HEK293 (cell line): ENCODE results near the gene SFMBT2.
A peak's percentile ranks its signal among the peaks of the same experiment; 100 is the strongest.

ENCODE experiments used
- CTCF ChIA-PET: fragments of 350-600 bp; formaldehyde crosslinking; extraction: SDS; loops from one replicate; lab custom pipeline; 2021; ENCODE audit warnings: antibody characterized with exemption; lab: Yijun Ruan, JAX
- POLR2A ChIA-PET: fragments of 300-600 bp; formaldehyde crosslinking; extraction: SDS; loops from one replicate; lab custom pipeline; 2020; ENCODE audit warnings: antibody characterized with exemption, inconsistent platforms; lab: Yijun Ruan, JAX
- H3K27ac ChIP-seq: fragments of 200-500 bp; sonication (Bioruptor generic); 2 replicates; pipeline ENCODE4 v1.5.1; 2014; ENCODE audit warnings: low read depth, low read length, control low read depth, inconsistent platforms; ENCODE audit errors: extremely low read depth
- H3K36me3 ChIP-seq, 2 experiments: fragments of 200-500 bp in 1 of 2; sonication (Bioruptor generic) in 1 of 2; 1 replicate in 1 of 2; 2 replicates in 1 of 2; pipeline ENCODE4 v1.5.1; 2014 to 2017; ENCODE audit warnings: inconsistent platforms in 2 of 2, low read length in 2 of 2; ENCODE audit not compliant: control insufficient read depth in 2 of 2, insufficient read depth in 1 of 2
- H3K4me1 ChIP-seq: fragments of 200-500 bp; sonication (Bioruptor generic); 2 replicates; pipeline ENCODE4 v1.5.1; 2014; ENCODE audit warnings: mild to moderate bottlenecking, low read length, inconsistent platforms; ENCODE audit not compliant: control insufficient read depth, insufficient read depth
- H3K4me3 ChIP-seq: 2 replicates; pipeline ENCODE4 v1.5.1; 2011; ENCODE audit warnings: low read depth, mild to moderate bottlenecking, control low read depth, low read length, moderate library complexity
- H3K9me3 ChIP-seq: fragments of 200-500 bp; sonication (Bioruptor generic); 2 replicates; pipeline ENCODE4 v1.5.1; 2014; ENCODE audit warnings: low read depth, low read length, inconsistent platforms; ENCODE audit not compliant: control insufficient read depth, insufficient read depth
- BCL11A ChIP-seq: fragments of 450-650 bp; formaldehyde crosslinking; IDR thresholded peaks from 2 replicates; pipeline ENCODE4 v1.5.1; 2016; ENCODE audit warnings: low read depth, missing biosample characterization, missing genetic modification characterization
- FEZF1 ChIP-seq: fragments of 450-650 bp; formaldehyde crosslinking; IDR thresholded peaks from 2 replicates; pipeline ENCODE4 v1.5.1; 2016; ENCODE audit warnings: missing biosample characterization, missing genetic modification characterization
- HOXD13 ChIP-seq: sonication (generic); formaldehyde crosslinking; IDR thresholded peaks from 2 replicates; pipeline ENCODE4 v1.8.0; 2022; ENCODE audit warnings: missing genetic modification reagents, borderline replicate concordance
- KLF9 ChIP-seq: fragments of 450-650 bp; formaldehyde crosslinking; IDR thresholded peaks from 2 replicates; pipeline ENCODE4 v1.5.1; 2016; ENCODE audit warnings: missing biosample characterization, missing genetic modification characterization, low read depth
- MZF1 ChIP-seq: fragments of 450-650 bp; formaldehyde crosslinking; IDR thresholded peaks from 2 replicates; pipeline ENCODE4 v1.5.1; 2017; ENCODE audit warnings: missing biosample characterization, missing genetic modification characterization, borderline replicate concordance
- SP3 ChIP-seq: fragments of 450-650 bp; formaldehyde crosslinking; IDR thresholded peaks from 2 replicates; pipeline ENCODE4 v1.5.1; 2016; ENCODE audit warnings: missing biosample characterization, missing genetic modification characterization
- YY2 ChIP-seq: fragments of 450-650 bp; formaldehyde crosslinking; IDR thresholded peaks from 2 replicates; pipeline ENCODE4 v1.5.1; 2016; ENCODE audit warnings: missing biosample characterization, missing genetic modification characterization
- ZBTB8A ChIP-seq: fragments of 450-650 bp; formaldehyde crosslinking; IDR thresholded peaks from 2 replicates; pipeline ENCODE4 v1.5.1; 2016; ENCODE audit warnings: missing biosample characterization, missing genetic modification characterization
- ZFP69B ChIP-seq: fragments of 450-650 bp; formaldehyde crosslinking; IDR thresholded peaks from 2 replicates; pipeline ENCODE4 v1.5.1; 2016; ENCODE audit warnings: missing biosample characterization, missing genetic modification characterization
- ZNF114 ChIP-seq: fragments of 450-650 bp; formaldehyde crosslinking; IDR thresholded peaks from 2 replicates; pipeline ENCODE4 v1.5.0; 2017; ENCODE audit warnings: missing biosample characterization, missing genetic modification characterization
- ZNF140 ChIP-seq: fragments of 450-650 bp; formaldehyde crosslinking; IDR thresholded peaks from 2 replicates; pipeline ENCODE4 v1.5.1; 2016; ENCODE audit warnings: missing biosample characterization, missing genetic modification characterization
- ZNF2 ChIP-seq: fragments of 450-650 bp; formaldehyde crosslinking; IDR thresholded peaks from 2 replicates; pipeline ENCODE4 v1.5.1; 2016; ENCODE audit warnings: missing biosample characterization, missing genetic modification characterization
- ZNF223 ChIP-seq: fragments of 450-650 bp; formaldehyde crosslinking; IDR thresholded peaks from 2 replicates; pipeline ENCODE4 v1.5.1; 2016; ENCODE audit warnings: missing biosample characterization, missing genetic modification characterization
- ZNF248 ChIP-seq: fragments of 450-650 bp; formaldehyde crosslinking; IDR thresholded peaks from 2 replicates; pipeline ENCODE4 v1.5.1; 2017; ENCODE audit warnings: missing biosample characterization, missing genetic modification characterization
- ZNF391 ChIP-seq: fragments of 450-650 bp; formaldehyde crosslinking; IDR thresholded peaks from 2 replicates; pipeline ENCODE4 v1.5.1; 2016; ENCODE audit warnings: low read depth, missing biosample characterization, missing genetic modification characterization, borderline replicate concordance
- ZNF48 ChIP-seq: fragments of 450-650 bp; formaldehyde crosslinking; IDR thresholded peaks from 2 replicates; pipeline ENCODE4 v1.5.1; 2016; ENCODE audit warnings: missing biosample characterization, missing genetic modification characterization
- ZNF549 ChIP-seq: fragments of 450-650 bp; IDR thresholded peaks from 2 replicates; pipeline ENCODE4 v1.5.1; 2018; ENCODE audit warnings: missing biosample characterization, missing genetic modification characterization, mild to moderate bottlenecking, inconsistent platforms, moderate library complexity
- ZNF792 ChIP-seq: fragments of 450-650 bp; formaldehyde crosslinking; IDR thresholded peaks from 2 replicates; pipeline ENCODE4 v1.5.1; 2016; ENCODE audit warnings: missing biosample characterization, missing genetic modification characterization
- ZNF830 ChIP-seq: fragments of 450-650 bp; IDR thresholded peaks from 2 replicates; pipeline ENCODE4 v1.5.0; 2018; ENCODE audit warnings: missing biosample characterization, missing genetic modification characterization, low read depth, mild to moderate bottlenecking, moderate library complexity
- TF ChIP-seq, protein P1 (sequence below): fragments of 450-650 bp; formaldehyde crosslinking; IDR thresholded peaks from 2 replicates; pipeline ENCODE4 v1.5.1; 2016; ENCODE audit warnings: missing biosample characterization, missing genetic modification characterization, borderline replicate concordance
- TF ChIP-seq, protein P2 (sequence below): fragments of 450-650 bp; IDR thresholded peaks from 2 replicates; pipeline ENCODE4 v1.5.1; 2018; ENCODE audit warnings: missing biosample characterization, missing genetic modification characterization
- TF ChIP-seq, protein P3 (sequence below): fragments of 450-650 bp; formaldehyde crosslinking; IDR thresholded peaks from 2 replicates; pipeline ENCODE4 v1.5.1; 2017; ENCODE audit warnings: missing biosample characterization, missing genetic modification characterization
- TF ChIP-seq, protein P4 (sequence below): fragments of 450-650 bp; formaldehyde crosslinking; IDR thresholded peaks from 2 replicates; pipeline ENCODE4; 2016; ENCODE audit warnings: missing biosample characterization, missing genetic modification characterization
- TF ChIP-seq, protein P5 (sequence below): fragments of 450-650 bp; formaldehyde crosslinking; IDR thresholded peaks from 2 replicates; pipeline ENCODE4 v1.5.1; 2017; ENCODE audit warnings: missing biosample characterization, missing genetic modification characterization

Gene SFMBT2

DNA sequence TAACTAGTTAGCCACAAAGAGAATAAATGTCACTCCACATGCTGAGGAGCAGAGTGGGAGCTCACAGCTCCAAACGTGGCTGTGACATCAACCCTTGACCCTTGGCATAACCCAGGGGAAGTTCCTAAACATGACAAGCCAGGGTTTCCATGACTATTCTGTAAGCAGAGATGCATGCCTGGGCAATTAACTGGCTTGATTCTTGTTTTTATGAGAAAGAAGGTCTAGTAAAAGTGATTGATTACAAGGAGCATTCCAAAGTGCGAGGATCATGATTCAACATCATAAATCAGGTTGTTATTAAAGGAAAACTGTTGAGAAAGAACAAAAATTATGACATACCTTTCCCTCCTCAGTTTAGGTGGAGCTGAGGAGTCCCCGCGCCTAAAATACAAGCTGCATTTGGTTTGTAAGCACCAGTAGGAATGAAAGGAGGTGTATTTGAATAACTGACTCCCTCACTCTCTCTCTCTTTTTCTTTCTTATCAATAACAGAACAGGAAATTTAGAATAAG lies 108.4 kb downstream of the SFMBT2 start:
- Histone ChIP-seq H3K4me3 (no peak overlapping the region), H3K4me1 (peaks cover 15% of the 10 kb centered on the region; the same call in 1 of the 2 replicates), H3K27ac (no peak overlapping the region), H3K9me3 (no peaks in the 10 kb centered on the region), H3K36me3 (no peaks in the 10 kb centered on the region)
- ChIA-PET POLR2A (no interaction called here), CTCF (interaction anchor here (0.7 to 1.2 kb wide), 4 partner anchors 104 to 1274 kb away, joined by 3 to 4 read pairs (median 4); no protein-coding TSS in a partner anchor)
- TF ChIP-seq FEZF1 (tag by site-specific recombination) (peak; percentile 99), ZNF792 (tag by site-specific recombination) (no peak), ZFP69B (tag by site-specific recombination) (peak; percentile 82), ZNF549 (0 out of 2 replicates have a peak, but pooled peaks have one; percentile 16), ZNF391 (tag by site-specific recombination) (peak; percentile 97; the same call in 1 of the 2 replicates), ZNF140 (tag by site-specific recombination) (no peak), ZNF248 (tag by site-specific recombination) (no peak), HOXD13 (peak; percentile 92), MZF1 (tag by site-specific recombination) (peak; percentile 83; the same call in 1 of the 2 replicates), ZNF223 (no peak), YY2 (tag by site-specific recombination) (no peak), ZNF830 (tag by site-specific recombination) (no peak), ZBTB8A (tag by site-specific recombination) (0 out of 2 replicates have a peak, but pooled peaks have one; percentile 58), SP3 (no peak), BCL11A (tag by site-specific recombination) (peak; percentile 92), ZNF48 (tag by site-specific recombination) (no peak), ZNF2 (tag by site-specific recombination) (peak; percentile 68; the same call in 1 of the 2 replicates), ZNF114 (no peak), KLF9 (tag by site-specific recombination) (0 out of 2 replicates have a peak, but pooled peaks have one; percentile 20)
- TF ChIP-seq, protein P1, sequence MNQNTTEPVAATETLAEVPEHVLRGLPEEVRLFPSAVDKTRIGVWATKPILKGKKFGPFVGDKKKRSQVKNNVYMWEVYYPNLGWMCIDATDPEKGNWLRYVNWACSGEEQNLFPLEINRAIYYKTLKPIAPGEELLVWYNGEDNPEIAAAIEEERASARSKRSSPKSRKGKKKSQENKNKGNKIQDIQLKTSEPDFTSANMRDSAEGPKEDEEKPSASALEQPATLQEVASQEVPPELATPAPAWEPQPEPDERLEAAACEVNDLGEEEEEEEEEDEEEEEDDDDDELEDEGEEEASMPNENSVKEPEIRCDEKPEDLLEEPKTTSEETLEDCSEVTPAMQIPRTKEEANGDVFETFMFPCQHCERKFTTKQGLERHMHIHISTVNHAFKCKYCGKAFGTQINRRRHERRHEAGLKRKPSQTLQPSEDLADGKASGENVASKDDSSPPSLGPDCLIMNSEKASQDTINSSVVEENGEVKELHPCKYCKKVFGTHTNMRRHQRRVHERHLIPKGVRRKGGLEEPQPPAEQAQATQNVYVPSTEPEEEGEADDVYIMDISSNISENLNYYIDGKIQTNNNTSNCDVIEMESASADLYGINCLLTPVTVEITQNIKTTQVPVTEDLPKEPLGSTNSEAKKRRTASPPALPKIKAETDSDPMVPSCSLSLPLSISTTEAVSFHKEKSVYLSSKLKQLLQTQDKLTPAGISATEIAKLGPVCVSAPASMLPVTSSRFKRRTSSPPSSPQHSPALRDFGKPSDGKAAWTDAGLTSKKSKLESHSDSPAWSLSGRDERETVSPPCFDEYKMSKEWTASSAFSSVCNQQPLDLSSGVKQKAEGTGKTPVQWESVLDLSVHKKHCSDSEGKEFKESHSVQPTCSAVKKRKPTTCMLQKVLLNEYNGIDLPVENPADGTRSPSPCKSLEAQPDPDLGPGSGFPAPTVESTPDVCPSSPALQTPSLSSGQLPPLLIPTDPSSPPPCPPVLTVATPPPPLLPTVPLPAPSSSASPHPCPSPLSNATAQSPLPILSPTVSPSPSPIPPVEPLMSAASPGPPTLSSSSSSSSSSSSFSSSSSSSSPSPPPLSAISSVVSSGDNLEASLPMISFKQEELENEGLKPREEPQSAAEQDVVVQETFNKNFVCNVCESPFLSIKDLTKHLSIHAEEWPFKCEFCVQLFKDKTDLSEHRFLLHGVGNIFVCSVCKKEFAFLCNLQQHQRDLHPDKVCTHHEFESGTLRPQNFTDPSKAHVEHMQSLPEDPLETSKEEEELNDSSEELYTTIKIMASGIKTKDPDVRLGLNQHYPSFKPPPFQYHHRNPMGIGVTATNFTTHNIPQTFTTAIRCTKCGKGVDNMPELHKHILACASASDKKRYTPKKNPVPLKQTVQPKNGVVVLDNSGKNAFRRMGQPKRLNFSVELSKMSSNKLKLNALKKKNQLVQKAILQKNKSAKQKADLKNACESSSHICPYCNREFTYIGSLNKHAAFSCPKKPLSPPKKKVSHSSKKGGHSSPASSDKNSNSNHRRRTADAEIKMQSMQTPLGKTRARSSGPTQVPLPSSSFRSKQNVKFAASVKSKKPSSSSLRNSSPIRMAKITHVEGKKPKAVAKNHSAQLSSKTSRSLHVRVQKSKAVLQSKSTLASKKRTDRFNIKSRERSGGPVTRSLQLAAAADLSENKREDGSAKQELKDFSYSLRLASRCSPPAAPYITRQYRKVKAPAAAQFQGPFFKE (tag by site-specific recombination), result no peak
- TF ChIP-seq, protein P2, sequence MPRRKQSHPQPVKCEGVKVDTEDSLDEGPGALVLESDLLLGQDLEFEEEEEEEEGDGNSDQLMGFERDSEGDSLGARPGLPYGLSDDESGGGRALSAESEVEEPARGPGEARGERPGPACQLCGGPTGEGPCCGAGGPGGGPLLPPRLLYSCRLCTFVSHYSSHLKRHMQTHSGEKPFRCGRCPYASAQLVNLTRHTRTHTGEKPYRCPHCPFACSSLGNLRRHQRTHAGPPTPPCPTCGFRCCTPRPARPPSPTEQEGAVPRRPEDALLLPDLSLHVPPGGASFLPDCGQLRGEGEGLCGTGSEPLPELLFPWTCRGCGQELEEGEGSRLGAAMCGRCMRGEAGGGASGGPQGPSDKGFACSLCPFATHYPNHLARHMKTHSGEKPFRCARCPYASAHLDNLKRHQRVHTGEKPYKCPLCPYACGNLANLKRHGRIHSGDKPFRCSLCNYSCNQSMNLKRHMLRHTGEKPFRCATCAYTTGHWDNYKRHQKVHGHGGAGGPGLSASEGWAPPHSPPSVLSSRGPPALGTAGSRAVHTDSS (tag by site-specific recombination), result peak; percentile 48; the same call in 1 of the 2 replicates
- TF ChIP-seq, protein P3, sequence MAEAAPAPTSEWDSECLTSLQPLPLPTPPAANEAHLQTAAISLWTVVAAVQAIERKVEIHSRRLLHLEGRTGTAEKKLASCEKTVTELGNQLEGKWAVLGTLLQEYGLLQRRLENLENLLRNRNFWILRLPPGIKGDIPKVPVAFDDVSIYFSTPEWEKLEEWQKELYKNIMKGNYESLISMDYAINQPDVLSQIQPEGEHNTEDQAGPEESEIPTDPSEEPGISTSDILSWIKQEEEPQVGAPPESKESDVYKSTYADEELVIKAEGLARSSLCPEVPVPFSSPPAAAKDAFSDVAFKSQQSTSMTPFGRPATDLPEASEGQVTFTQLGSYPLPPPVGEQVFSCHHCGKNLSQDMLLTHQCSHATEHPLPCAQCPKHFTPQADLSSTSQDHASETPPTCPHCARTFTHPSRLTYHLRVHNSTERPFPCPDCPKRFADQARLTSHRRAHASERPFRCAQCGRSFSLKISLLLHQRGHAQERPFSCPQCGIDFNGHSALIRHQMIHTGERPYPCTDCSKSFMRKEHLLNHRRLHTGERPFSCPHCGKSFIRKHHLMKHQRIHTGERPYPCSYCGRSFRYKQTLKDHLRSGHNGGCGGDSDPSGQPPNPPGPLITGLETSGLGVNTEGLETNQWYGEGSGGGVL, result 0 out of 2 replicates have a peak, but pooled peaks have one; percentile 22
- TF ChIP-seq, protein P4, sequence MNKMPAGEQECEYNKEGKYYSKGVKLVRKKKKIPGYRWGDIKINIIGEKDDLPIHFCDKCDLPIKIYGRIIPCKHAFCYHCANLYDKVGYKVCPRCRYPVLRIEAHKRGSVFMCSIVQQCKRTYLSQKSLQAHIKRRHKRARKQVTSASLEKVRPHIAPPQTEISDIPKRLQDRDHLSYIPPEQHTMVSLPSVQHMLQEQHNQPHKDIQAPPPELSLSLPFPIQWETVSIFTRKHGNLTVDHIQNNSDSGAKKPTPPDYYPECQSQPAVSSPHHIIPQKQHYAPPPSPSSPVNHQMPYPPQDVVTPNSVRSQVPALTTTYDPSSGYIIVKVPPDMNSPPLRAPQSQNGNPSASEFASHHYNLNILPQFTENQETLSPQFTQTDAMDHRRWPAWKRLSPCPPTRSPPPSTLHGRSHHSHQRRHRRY (tag by site-specific recombination), result no peak
- TF ChIP-seq, protein P5, sequence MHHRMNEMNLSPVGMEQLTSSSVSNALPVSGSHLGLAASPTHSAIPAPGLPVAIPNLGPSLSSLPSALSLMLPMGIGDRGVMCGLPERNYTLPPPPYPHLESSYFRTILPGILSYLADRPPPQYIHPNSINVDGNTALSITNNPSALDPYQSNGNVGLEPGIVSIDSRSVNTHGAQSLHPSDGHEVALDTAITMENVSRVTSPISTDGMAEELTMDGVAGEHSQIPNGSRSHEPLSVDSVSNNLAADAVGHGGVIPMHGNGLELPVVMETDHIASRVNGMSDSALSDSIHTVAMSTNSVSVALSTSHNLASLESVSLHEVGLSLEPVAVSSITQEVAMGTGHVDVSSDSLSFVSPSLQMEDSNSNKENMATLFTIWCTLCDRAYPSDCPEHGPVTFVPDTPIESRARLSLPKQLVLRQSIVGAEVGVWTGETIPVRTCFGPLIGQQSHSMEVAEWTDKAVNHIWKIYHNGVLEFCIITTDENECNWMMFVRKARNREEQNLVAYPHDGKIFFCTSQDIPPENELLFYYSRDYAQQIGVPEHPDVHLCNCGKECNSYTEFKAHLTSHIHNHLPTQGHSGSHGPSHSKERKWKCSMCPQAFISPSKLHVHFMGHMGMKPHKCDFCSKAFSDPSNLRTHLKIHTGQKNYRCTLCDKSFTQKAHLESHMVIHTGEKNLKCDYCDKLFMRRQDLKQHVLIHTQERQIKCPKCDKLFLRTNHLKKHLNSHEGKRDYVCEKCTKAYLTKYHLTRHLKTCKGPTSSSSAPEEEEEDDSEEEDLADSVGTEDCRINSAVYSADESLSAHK (tag by site-specific recombination), result peak; percentile 93
